ENCODE measurements around the gene TMEM214.
"Not testable (repeated sequence)": the region's sequence is repeated elsewhere in the genome, so short reads cannot be mapped to it uniquely, and the experiment has no call there.

The TMEM214 gene

DNA sequence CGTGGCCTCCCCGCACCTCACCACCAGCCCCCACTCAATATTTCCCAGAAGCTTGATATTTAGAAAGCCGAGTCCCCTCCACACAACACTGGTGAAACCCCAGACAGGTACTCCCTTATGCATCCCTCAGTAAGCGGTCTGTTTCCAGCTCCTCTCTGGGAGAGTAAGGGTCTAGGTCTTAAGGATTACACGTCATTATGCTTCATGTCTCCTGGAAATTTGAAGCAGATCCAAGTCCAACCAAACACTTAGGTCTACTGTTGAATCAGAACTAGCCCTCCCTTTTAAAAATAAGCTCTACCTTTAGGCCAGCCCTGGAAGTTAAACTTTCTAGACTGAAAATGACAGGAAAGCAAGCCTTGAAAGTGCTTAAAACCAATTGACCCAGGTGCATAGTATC is 40.2 kb downstream of the TMEM214 start:
- no peak for ATAC-seq (ENCODE audit: low read depth)
- Histone ChIP-seq H3K9me3 (ENCODE audit: severe bottlenecking) (no peaks in the 10 kb centered on the region), H3K4me1 (ENCODE audit: insufficient read depth, poor library complexity, severe bottlenecking) (peaks cover 3% of the 10 kb centered on the region), H3K4me3 (ENCODE audit: severe bottlenecking) (no peak overlapping the region), H3K27ac (ENCODE audit: poor library complexity, severe bottlenecking) (no peak overlapping the region), H3K36me3 (ENCODE audit: low read depth) (peaks cover 29% of the 10 kb centered on the region), H3K27me3 (ENCODE audit: insufficient read depth, poor library complexity, severe bottlenecking) (no peaks in the 10 kb centered on the region)
- TF ChIP-seq, protein P1, sequence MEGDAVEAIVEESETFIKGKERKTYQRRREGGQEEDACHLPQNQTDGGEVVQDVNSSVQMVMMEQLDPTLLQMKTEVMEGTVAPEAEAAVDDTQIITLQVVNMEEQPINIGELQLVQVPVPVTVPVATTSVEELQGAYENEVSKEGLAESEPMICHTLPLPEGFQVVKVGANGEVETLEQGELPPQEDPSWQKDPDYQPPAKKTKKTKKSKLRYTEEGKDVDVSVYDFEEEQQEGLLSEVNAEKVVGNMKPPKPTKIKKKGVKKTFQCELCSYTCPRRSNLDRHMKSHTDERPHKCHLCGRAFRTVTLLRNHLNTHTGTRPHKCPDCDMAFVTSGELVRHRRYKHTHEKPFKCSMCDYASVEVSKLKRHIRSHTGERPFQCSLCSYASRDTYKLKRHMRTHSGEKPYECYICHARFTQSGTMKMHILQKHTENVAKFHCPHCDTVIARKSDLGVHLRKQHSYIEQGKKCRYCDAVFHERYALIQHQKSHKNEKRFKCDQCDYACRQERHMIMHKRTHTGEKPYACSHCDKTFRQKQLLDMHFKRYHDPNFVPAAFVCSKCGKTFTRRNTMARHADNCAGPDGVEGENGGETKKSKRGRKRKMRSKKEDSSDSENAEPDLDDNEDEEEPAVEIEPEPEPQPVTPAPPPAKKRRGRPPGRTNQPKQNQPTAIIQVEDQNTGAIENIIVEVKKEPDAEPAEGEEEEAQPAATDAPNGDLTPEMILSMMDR (IDR thresholded peaks at IDR 0.05; ENCODE audit: poor library complexity, severe bottlenecking), result no peak
- DNase-seq (ENCODE audit: low spot score), result no peak

DNA sequence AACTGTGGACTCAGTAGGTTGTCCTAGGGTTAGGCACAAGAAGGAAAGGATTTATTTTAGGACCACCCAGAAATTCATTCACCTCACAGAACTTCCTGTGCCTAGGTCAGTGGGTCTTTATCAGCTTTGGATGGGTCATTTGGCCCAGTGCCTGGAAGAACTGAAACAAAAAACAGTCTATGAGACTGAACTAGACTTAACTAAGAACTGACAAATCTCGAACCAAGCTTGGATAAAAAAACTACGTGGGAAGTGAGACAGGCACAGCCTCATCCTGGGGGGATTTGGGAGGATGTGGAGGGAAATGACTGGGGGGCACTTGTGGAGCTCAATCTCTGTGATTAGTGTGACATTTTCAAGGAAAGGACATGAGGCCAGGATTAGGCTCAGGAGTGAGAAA is 41.0 kb downstream of the TMEM214 start:
- Histone ChIP-seq H3K4me3 (ENCODE audit: severe bottlenecking) (no peak overlapping the region), H3K27me3 (ENCODE audit: insufficient read depth, poor library complexity, severe bottlenecking) (no peaks in the 10 kb centered on the region), H3K27ac (ENCODE audit: poor library complexity, severe bottlenecking) (no peak overlapping the region), H3K9me3 (ENCODE audit: severe bottlenecking) (no peaks in the 10 kb centered on the region), H3K36me3 (ENCODE audit: low read depth) (peaks cover 20% of the 10 kb centered on the region), H3K4me1 (ENCODE audit: insufficient read depth, poor library complexity, severe bottlenecking) (peaks cover 3% of the 10 kb centered on the region)
- TF ChIP-seq, protein P1 (IDR thresholded peaks at IDR 0.05; ENCODE audit: poor library complexity, severe bottlenecking), result no peak
- DNase-seq (ENCODE audit: low spot score) (no peak), ATAC-seq (ENCODE audit: low read depth) (no peak)

DNA sequence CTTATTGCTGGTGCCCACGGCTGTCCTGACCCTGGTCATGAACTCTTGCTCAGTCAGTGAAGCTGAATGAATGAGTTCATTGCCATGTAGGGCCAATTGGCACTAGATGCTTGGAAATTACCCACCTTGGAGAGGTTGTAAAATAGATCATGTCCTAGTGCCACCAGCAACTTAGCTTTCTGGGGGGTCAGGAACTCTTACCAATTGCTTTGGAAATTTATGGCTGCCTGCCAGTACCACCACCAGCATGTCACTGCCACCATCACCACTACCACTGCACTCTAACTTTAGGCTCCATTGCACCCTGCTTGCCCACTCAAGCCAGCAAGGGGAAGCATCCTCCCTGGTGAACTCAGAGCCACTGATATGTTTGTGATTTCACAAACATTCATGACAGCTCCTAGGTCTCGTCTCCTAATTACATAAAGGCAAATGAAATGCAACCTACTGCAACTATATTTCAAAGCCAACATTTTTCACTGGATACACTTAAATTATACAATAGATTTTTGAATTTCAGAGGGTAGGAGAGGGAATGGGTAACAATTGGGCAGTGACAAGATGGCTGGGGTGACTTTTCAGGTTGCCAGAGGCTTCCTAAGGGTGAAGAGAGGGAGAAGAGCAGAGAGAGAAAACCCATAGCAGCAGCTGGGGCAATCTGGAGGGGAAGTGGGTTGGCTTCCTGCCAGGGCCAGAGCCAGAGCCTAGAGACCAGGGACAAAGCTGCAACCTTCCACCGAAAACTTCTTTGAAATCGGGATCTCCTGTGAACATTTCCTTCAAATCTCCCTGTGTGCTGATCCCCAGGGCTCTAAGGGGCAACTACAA is 42.2 kb downstream of the TMEM214 start:
- ATAC-seq (ENCODE audit: low read depth) (no peak), DNase-seq (ENCODE audit: low spot score) (no peak)
- H3K27ac ChIP-seq (ENCODE audit: poor library complexity, severe bottlenecking), result no peak overlapping the region
- H3K27me3 ChIP-seq (ENCODE audit: insufficient read depth, poor library complexity, severe bottlenecking), result no peaks in the 10 kb centered on the region
- peaks cover 9% of the 10 kb centered on the region for H3K36me3 ChIP-seq (ENCODE audit: low read depth)
- no peaks in the 10 kb centered on the region for H3K9me3 ChIP-seq (ENCODE audit: severe bottlenecking)
- peaks cover 3% of the 10 kb centered on the region for H3K4me1 ChIP-seq (ENCODE audit: insufficient read depth, poor library complexity, severe bottlenecking)
- H3K4me3 ChIP-seq (ENCODE audit: severe bottlenecking), result no peak overlapping the region
- TF ChIP-seq, protein P1 (IDR thresholded peaks at IDR 0.05; ENCODE audit: poor library complexity, severe bottlenecking), result no peak

DNA sequence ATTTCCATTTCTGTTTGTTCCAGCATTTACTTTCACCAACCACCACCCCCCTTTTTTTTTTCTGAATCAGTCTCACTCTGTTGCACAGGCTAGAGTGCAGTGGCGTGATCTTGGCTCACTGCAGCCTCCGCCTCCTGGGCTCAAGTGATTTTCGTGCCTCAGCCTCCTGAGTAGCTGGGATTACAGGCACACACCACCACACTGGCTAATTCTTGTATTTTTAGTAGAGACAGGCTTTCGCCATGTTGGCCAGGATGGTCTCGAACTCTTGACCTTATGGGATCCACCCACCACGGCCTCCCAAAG is 42.8 kb downstream of the TMEM214 start:
- H3K27ac ChIP-seq (ENCODE audit: poor library complexity, severe bottlenecking); H3K4me3 ChIP-seq (ENCODE audit: severe bottlenecking): not testable (repeated sequence)

DNA sequence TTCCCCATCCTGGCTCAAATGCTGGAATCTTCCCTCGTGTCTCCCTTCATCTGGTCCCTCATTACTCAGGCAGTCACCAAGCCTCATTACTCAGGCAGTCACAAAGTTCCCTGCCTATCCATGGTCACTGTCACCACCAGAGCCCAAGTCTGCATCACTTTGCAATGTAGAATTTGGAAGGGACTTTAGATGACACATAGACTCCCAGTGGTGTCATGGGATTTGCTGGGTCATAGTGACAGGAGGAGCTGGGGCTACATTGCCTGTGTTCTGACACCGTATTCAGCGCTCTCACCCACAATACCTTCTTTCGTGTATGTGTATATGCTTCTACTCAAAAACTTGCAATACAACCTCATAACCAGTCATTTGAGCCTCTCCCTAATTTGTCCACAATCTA is 43.6 kb downstream of the TMEM214 start:
- peaks cover under 1% of the 10 kb centered on the region for H3K4me1 ChIP-seq (ENCODE audit: insufficient read depth, poor library complexity, severe bottlenecking)
- no peak overlapping the region for H3K27ac ChIP-seq (ENCODE audit: poor library complexity, severe bottlenecking)
- no peak for ATAC-seq (ENCODE audit: low read depth)
- H3K27me3 ChIP-seq (ENCODE audit: insufficient read depth, poor library complexity, severe bottlenecking), result no peaks in the 10 kb centered on the region
- TF ChIP-seq, protein P1 (IDR thresholded peaks at IDR 0.05; ENCODE audit: poor library complexity, severe bottlenecking), result no peak
- no peak for DNase-seq (ENCODE audit: low spot score)
- no peaks in the 10 kb centered on the region for H3K36me3 ChIP-seq (ENCODE audit: low read depth)
- no peaks in the 10 kb centered on the region for H3K9me3 ChIP-seq (ENCODE audit: severe bottlenecking)
- no peak overlapping the region for H3K4me3 ChIP-seq (ENCODE audit: severe bottlenecking)

More for the DNA sequence above, 42.8 kb downstream of the TMEM214 start:
- not testable (repeated sequence) for DNase-seq (ENCODE audit: low spot score); H3K27me3 ChIP-seq (ENCODE audit: insufficient read depth, poor library complexity, severe bottlenecking); H3K4me1 ChIP-seq (ENCODE audit: insufficient read depth, poor library complexity, severe bottlenecking); H3K36me3 ChIP-seq (ENCODE audit: low read depth); H3K9me3 ChIP-seq (ENCODE audit: severe bottlenecking); ATAC-seq (ENCODE audit: low read depth)
